H9 (cell line): ENCODE results near the gene ZNF75A. TPM values are rescaled to one million over a fixed set of nuclear protein-coding genes. Genes with fewer than 3 reads are reported as not detected.
A peak's percentile ranks its signal among the peaks of the same experiment; 100 is the strongest.

Experiments used
- DNase-seq: peaks from one replicate; pipeline ENCODE4 v3.0.0-alpha.2; 2017
- H2AFZ ChIP-seq: one replicate; pipeline ENCODE4 v1.6.1; 2013; ENCODE audit warnings: mild to moderate bottlenecking, low read length, control low read depth, moderate library complexity
- H2AK5ac ChIP-seq: 2 replicates; pipeline ENCODE4 v1.6.1; 2013; ENCODE audit warnings: low read length, control low read depth, mixed read lengths; ENCODE audit not compliant: insufficient read length
- H2BK120ac ChIP-seq: one replicate; pipeline ENCODE4 v1.6.1; 2013; ENCODE audit warnings: low read depth, mild to moderate bottlenecking, low read length, control low read depth, inconsistent platforms; ENCODE audit not compliant: poor library complexity, severe bottlenecking
- H2BK12ac ChIP-seq: 2 replicates; pipeline ENCODE4 v1.6.1; 2013; ENCODE audit warnings: low read length, control low read depth, mixed read lengths, low read depth; ENCODE audit not compliant: insufficient read length
- H2BK15ac ChIP-seq: 2 replicates; pipeline ENCODE4 v1.6.1; 2013; ENCODE audit warnings: low read depth, low read length, control low read depth
- H2BK20ac ChIP-seq: one replicate; pipeline ENCODE4 v1.6.1; 2013; ENCODE audit warnings: low read depth, mild to moderate bottlenecking, low read length, control low read depth, inconsistent platforms; ENCODE audit not compliant: poor library complexity, severe bottlenecking
- H2BK5ac ChIP-seq: 2 replicates; pipeline ENCODE4 v1.6.1; 2013; ENCODE audit warnings: low read length, control low read depth, mixed read lengths; ENCODE audit not compliant: insufficient read length
- H3K14ac ChIP-seq: 2 replicates; pipeline ENCODE4 v1.6.1; 2013; ENCODE audit warnings: low read length, control low read depth; ENCODE audit not compliant: insufficient read depth
- H3K18ac ChIP-seq: 2 replicates; pipeline ENCODE4 v1.6.1; 2013; ENCODE audit warnings: low read depth, mild to moderate bottlenecking, mixed read lengths, low read length, control low read depth; ENCODE audit not compliant: insufficient read length
- H3K23ac ChIP-seq: 2 replicates; pipeline ENCODE4 v1.6.1; 2013; ENCODE audit warnings: low read length, control low read depth, mixed read lengths, low read depth; ENCODE audit not compliant: insufficient read length
- H3K23me2 ChIP-seq: 2 replicates; pipeline ENCODE4 v1.6.1; 2013; ENCODE audit warnings: low read depth, mild to moderate bottlenecking, mixed read lengths, low read length, control low read depth; ENCODE audit not compliant: insufficient read length, poor library complexity, severe bottlenecking
- H3K27ac ChIP-seq: 2 replicates; pipeline ENCODE4 v1.5.1; 2013; ENCODE audit warnings: low read length, control low read depth, mixed read lengths, low read depth; ENCODE audit not compliant: insufficient read length
- H3K27me3 ChIP-seq: 2 replicates; pipeline ENCODE4 v1.6.1; 2013; ENCODE audit warnings: low read length, control low read depth, inconsistent platforms; ENCODE audit not compliant: insufficient read depth
- H3K4ac ChIP-seq: 2 replicates; pipeline ENCODE4 v1.6.1; 2013; ENCODE audit warnings: low read depth, mild to moderate bottlenecking, control low read depth, inconsistent platforms, low read length, moderate library complexity
- H3K4me1 ChIP-seq: 2 replicates; pipeline ENCODE4 v1.6.1; 2013; ENCODE audit warnings: low read length, control low read depth, inconsistent platforms; ENCODE audit not compliant: insufficient read depth
- H3K4me2 ChIP-seq: 2 replicates; pipeline ENCODE4 v1.6.1; 2013; ENCODE audit warnings: low read length, control low read depth, mixed read lengths; ENCODE audit not compliant: insufficient read length, insufficient read depth
- H3K56ac ChIP-seq: 2 replicates; pipeline ENCODE4 v1.6.1; 2013; ENCODE audit warnings: low read depth, mild to moderate bottlenecking, mixed read lengths, low read length, control low read depth; ENCODE audit not compliant: insufficient read length
- H3K79me1 ChIP-seq: 2 replicates; pipeline ENCODE4 v1.6.1; 2013; ENCODE audit warnings: low read depth, mild to moderate bottlenecking, moderate library complexity, low read length, control low read depth, inconsistent platforms; ENCODE audit not compliant: insufficient read depth, poor library complexity, severe bottlenecking
- H3K79me2 ChIP-seq: 2 replicates; pipeline ENCODE4 v1.6.1; 2013; ENCODE audit warnings: low read length, control low read depth, inconsistent platforms; ENCODE audit not compliant: insufficient read depth
- H3K9ac ChIP-seq: 2 replicates; pipeline ENCODE4 v1.6.1; 2013; ENCODE audit warnings: low read length, control low read depth, mixed read lengths; ENCODE audit not compliant: insufficient read length; ENCODE audit errors: extremely low read depth
- H3K9me3 ChIP-seq: one replicate; pipeline ENCODE4 v1.6.1; 2013; ENCODE audit warnings: low read depth, low read length, inconsistent platforms; ENCODE audit not compliant: control insufficient read depth
- H3T11ph ChIP-seq: one replicate; pipeline ENCODE4 v1.6.1; 2013; ENCODE audit warnings: mild to moderate bottlenecking, low read length, control low read depth, inconsistent platforms
- H4K20me1 ChIP-seq: one replicate; pipeline ENCODE4 v1.6.1; 2013; ENCODE audit not compliant: control insufficient read depth, insufficient read length, insufficient read depth
- H4K5ac ChIP-seq: 2 replicates; pipeline ENCODE4 v1.6.1; 2013; ENCODE audit warnings: low read depth, mild to moderate bottlenecking, mixed read lengths, low read length, control low read depth; ENCODE audit not compliant: insufficient read length
- H4K8ac ChIP-seq: replicated peaks from 2 replicates; pipeline ENCODE4 v1.6.1; 2013; ENCODE audit warnings: low read length, control low read depth, mixed read lengths, low read depth; ENCODE audit not compliant: insufficient read length
- H4K91ac ChIP-seq: 2 replicates; pipeline ENCODE4 v1.6.1; 2013; ENCODE audit warnings: low read depth, mild to moderate bottlenecking, moderate library complexity, mixed read lengths, low read length, control low read depth; ENCODE audit not compliant: insufficient read length
- H3K27ac Mint-ChIP-seq, 3 experiments: 2 replicates in 2 of 3; 3 replicates in 1 of 3; pipeline ENCODE4 v1.8.0; 2020 to 2021; ENCODE audit warnings: mixed read lengths in 3 of 3, mild to moderate bottlenecking in 1 of 3, moderate library complexity in 1 of 3
- H3K27me3 Mint-ChIP-seq: 2 replicates; pipeline ENCODE4 v1.8.0; 2021; ENCODE audit warnings: low read depth, mild to moderate bottlenecking, moderate library complexity, mixed read lengths
- H3K36me3 Mint-ChIP-seq, 3 experiments: 2 replicates in 2 of 3; 3 replicates in 1 of 3; pipeline ENCODE4 v1.8.0; 2020 to 2021; ENCODE audit warnings: low read depth in 3 of 3, mixed read lengths in 3 of 3; ENCODE audit not compliant: insufficient read depth in 1 of 3
- H3K4me1 Mint-ChIP-seq, 2 experiments: 2 replicates each; pipeline ENCODE4 v1.8.0; 2020; ENCODE audit warnings: mixed read lengths in 2 of 2
- H3K4me3 Mint-ChIP-seq, 2 experiments: 2 replicates in 1 of 2; 3 replicates in 1 of 2; pipeline ENCODE4 v1.8.0; 2020 to 2021; ENCODE audit warnings: mild to moderate bottlenecking in 2 of 2, mixed read lengths in 2 of 2, moderate library complexity in 1 of 2
- H3K9me3 Mint-ChIP-seq, 2 experiments: 2 replicates in 1 of 2; 3 replicates in 1 of 2; pipeline ENCODE4 v1.8.0; 2020; ENCODE audit warnings: mild to moderate bottlenecking in 2 of 2, mixed read lengths in 2 of 2, moderate library complexity in 1 of 2
- WGBS: extraction: QIAGEN DNeasy Blood & Tissue Kit; methylation state at CpG from one replicate; pipeline ENCODE4 v1.1.7; 2013; ENCODE audit warnings: missing lambda C conversion rate, low lambda C conversion rate, mixed read lengths; ENCODE audit not compliant: insufficient read length; ENCODE audit errors: extremely low coverage; 5-methylcytosine and 5-hydroxymethylcytosine counted together
- total RNA-seq: library from RNA; stranded (reverse); gene quantifications from 2 replicates; pipeline ENCODE4 v1.2.1, GENCODE V29; 2021
- TF ChIP-seq, protein P1 (sequence below): fragments of 200-600 bp; sonication (generic); conservative IDR thresholded peaks from 3 replicates; pipeline ENCODE4 v1.8.0; 2021; ENCODE audit warnings: antibody characterized with exemption, mild to moderate bottlenecking

Gene ZNF75A
- total RNA-seq, 1 experiment from 2014 or later: 42.4 TPM

DNA sequence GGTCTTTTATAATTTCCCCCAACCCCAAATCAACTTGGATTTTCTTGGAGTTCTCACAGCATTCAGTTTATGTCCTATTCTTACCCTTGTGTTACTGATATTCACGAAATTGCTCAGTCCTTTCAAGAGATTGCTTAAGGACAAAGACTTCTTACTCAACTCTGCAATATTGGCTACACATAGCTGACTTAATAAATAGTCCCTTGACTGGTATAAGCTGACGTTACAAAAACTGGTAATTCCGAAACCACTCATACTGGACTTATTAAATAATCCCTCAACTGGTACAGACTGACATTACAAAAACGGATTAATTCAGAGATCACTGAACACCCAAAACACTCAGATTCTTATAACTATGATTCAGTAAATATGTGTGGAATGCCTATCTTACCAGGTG is 927 bp upstream of the ZNF75A start:
- no peak overlapping the region for H3K9ac ChIP-seq
- no peak overlapping the region for H3K56ac ChIP-seq
- H3K18ac ChIP-seq: no peak overlapping the region
- peaks cover 72 to 83% (median 79%) of the 10 kb centered on the region in 3 experiments for H3K36me3 Mint-ChIP-seq
- no peak overlapping the region for H3K4ac ChIP-seq
- H4K8ac ChIP-seq: no peak overlapping the region
- no peak overlapping the region for H2BK5ac ChIP-seq
- peaks cover 7% of the 10 kb centered on the region in 2 experiments; a peak in 1 of 4 replicates for H3K4me1 Mint-ChIP-seq
- no peak overlapping the region for H3K14ac ChIP-seq
- no peak overlapping the region for H4K5ac ChIP-seq
- peaks cover 18% of the 10 kb centered on the region for H3K27me3 Mint-ChIP-seq
- H2BK15ac ChIP-seq: no peak overlapping the region
- no peak overlapping the region for H2BK20ac ChIP-seq
- no peaks in the 10 kb centered on the region for H3K79me1 ChIP-seq
- no peaks in the 10 kb centered on the region for H3K27me3 ChIP-seq
- no peak overlapping the region for H3K23ac ChIP-seq
- H3K9me3 Mint-ChIP-seq: peaks cover 77 to 86% of the 10 kb centered on the region in 2 experiments
- H4K91ac ChIP-seq: no peak overlapping the region
- H3K4me2 ChIP-seq: peak overlapping the region; percentile 34
- peaks cover 5% of the 10 kb centered on the region for H3K23me2 ChIP-seq
- no peak overlapping the region for H2AK5ac ChIP-seq
- peaks cover 36% of the 10 kb centered on the region for H3K9me3 ChIP-seq
- H3K4me3 Mint-ChIP-seq: peak overlapping the region; percentile 77 to 81
- H3K27ac Mint-ChIP-seq: no peak overlapping the region
- no CpG with 5 or more reads among the region's 4 CpGs for WGBS
- H3K27ac ChIP-seq: no peak overlapping the region
- H3K79me2 ChIP-seq: no peaks in the 10 kb centered on the region
- H2AFZ ChIP-seq: no peak overlapping the region
- H3T11ph ChIP-seq: no peak overlapping the region
- H3K4me1 ChIP-seq: 0 out of 2 replicates have a peak, but pooled peaks cover 4% of the 10 kb centered on the region
- DNase-seq: no peak
- no peak overlapping the region for H2BK12ac ChIP-seq
- H2BK120ac ChIP-seq: no peak overlapping the region
- no peaks in the 10 kb centered on the region for H4K20me1 ChIP-seq
- TF ChIP-seq, protein P1, sequence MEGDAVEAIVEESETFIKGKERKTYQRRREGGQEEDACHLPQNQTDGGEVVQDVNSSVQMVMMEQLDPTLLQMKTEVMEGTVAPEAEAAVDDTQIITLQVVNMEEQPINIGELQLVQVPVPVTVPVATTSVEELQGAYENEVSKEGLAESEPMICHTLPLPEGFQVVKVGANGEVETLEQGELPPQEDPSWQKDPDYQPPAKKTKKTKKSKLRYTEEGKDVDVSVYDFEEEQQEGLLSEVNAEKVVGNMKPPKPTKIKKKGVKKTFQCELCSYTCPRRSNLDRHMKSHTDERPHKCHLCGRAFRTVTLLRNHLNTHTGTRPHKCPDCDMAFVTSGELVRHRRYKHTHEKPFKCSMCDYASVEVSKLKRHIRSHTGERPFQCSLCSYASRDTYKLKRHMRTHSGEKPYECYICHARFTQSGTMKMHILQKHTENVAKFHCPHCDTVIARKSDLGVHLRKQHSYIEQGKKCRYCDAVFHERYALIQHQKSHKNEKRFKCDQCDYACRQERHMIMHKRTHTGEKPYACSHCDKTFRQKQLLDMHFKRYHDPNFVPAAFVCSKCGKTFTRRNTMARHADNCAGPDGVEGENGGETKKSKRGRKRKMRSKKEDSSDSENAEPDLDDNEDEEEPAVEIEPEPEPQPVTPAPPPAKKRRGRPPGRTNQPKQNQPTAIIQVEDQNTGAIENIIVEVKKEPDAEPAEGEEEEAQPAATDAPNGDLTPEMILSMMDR: no peak
